ENCODE measurements around the gene CRTC1.

The CRTC1 gene

GRCh38 chr19:18788529-18789421 is 105.3 kb downstream of the CRTC1 start:
- DNase-seq, result no peak

DNA sequence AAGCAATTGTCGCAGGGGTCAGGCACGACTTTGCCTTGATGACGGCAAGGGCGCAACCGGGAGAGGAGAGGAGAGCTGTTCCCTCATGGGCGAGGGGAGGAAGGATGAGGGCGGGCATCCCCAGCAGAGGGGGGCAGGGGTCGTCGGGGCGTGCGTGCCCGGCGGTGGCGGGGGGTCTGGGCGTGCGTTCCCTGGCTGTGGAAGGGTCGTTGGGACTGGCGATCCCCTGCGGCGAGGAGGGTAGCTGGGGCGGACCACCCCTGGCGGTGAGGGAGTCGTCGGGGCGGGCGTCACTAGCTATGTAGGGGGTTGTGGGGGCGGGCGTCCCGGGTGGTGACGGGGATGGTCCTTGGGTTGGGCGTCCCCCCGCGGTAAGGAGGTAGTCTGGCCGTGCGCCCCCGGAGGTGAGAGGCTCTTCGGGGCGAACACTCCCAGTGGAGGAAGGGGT is 106.0 kb downstream of the CRTC1 start:
- no peak for DNase-seq

DNA sequence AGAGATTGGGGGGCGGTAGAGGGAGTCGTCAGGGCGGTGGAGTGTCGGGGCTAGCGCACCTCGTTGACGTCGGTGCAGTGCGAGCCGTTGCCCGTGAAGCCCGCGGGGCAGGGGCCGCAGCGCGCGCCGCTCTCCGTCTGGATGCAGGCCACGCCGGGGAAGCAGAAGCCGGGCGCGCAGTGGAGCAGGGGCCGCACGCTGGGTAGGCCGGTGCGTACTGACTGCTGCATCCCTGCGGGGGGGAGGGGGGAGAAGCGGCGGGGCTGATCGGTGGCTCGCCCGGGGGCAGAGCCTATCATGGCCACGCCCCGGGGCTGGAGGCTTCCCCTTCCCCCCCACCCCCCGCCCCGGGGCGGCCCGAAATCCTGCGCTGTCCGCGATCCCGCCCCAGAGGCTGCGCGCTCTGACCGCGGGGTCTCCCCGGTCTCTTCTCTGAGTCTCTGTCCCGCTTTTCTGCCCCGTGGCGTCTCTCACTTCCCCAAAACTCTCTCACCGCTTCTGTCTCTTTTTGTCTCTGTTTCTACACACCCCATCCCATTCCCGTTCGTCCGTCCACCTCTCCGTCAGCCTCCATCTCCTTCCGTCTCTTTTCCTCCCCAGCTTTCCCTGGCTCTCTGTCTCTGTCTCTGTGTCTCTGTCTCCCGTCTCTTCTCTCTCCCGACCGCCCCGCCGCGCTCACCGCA is 106.5 kb downstream of the CRTC1 start:
- no peak for DNase-seq

DNA sequence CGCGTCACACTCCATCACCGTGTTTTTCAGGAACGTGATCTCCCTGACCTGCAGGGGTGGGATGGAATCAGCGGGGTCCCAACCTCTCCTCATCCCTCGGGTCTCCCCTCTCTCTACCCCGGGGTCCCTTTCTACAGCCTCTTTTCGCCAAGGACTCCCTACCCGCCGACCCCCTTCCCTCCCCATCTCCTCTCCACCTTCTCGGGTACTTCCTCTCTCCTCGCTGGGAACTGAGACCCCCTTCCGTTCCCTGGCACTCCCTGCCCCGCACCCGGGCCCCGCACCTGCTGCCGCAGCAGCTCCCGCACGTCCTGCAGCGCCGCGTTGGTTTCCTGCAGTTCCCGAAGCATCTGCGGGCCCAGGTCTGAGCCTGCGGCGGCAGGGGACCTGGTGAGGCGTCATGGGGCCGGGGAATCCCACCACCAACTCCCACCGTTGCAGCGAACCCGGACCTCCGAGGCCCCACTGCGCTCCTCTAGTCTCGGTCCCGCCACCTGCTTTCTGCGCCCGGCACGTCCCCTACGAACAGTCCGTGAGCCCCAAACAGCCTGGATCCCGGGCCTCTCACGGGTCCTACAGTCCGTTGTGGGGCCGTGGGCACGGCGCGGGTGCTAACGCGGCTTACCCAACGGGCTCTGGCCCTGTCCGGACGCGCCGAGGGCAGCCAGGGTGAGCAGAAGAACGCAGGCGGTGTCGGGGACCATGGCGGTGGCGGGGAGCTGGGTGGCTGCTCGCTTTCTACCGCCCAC is 107.3 kb downstream of the CRTC1 start, which contains the start of gene COMP:
TSS of gene COMP (minus strand) at position 740 of the 749 bp plus-strand sequence. CDS start at position 704, 36 bp downstream.
- DNase-seq, result no peak

DNA sequence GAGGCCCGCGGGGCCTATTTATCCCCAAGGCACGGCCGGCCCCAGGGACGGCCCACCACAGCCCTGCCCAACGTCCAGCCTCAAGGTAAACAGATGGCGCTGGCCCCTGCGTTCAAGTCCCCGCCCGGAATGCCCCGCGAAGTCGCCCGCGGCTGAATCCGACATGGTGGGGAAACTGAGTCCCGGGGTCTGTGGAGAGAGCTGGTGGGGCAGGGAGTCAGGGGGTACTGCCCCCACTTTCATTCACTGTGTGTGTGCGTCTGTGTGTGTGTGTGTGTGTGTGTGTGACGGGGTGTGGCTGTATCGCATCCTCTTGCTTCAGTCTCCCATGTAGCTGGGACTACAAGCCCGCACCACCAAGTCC is 107.8 kb downstream of the CRTC1 start:
- no peak for DNase-seq

- no peak for DNase-seq
Observed at GRCh38 chr19:18792661-18793060, 109.2 kb downstream of the CRTC1 start.

DNA sequence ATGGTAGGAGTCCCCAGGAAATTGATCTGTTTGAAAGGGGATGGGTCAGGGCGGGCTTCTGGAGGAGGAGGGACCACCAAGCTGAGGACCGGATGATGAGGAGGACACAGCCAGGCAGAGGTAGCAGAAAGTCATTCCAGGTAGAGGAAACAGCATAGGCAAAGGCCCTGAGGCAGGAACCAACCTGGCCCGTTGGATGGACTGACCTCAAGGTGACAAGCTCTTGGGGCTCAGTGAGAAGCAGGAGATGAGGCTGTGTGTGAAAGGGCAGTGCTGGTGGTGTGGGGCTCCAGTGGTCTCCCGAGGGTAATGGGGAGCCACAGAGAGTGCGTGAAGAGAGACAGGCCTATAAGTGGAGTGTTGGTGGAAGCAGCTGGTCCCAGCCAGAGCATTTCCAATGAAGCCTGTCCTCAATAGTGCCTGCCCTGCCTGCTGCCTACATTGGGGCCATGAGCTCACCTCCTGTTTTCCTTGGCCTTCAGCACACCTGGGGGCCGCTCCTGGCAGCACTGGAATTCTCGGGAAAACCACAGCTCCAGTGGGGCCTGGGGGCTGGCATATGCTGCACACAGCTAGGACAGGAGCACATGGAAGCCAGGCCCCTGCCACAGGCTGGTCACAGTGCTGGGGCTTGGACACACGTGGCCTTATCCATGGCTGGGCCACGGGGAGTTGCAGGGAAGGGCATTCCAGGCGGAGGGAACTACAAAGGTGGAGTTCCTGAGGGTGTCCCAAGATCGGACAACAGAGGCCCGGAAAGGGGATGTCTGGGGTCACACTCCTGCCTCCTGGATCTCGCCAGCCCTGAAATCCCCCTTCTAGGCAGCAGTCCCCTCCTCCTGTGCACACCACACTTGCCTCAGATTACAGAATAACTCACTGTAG is 109.9 kb downstream of the CRTC1 start:
- no peak for DNase-seq

DNA sequence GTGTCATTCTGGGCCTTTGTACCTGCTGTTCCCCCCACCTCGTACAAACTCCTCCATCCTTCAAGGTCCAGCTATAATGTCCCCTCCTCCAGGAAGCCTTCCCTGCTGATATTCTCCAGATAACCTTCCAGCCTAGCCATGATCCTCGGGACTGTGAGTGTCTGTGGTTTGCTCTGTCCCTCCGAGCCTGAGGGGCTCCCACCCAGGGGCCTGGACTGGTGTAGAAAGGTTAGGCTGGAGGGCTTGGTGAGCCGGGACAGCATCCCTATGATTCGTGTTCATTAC is 110.5 kb downstream of the CRTC1 start:
- DNase-seq, result no peak

DNA sequence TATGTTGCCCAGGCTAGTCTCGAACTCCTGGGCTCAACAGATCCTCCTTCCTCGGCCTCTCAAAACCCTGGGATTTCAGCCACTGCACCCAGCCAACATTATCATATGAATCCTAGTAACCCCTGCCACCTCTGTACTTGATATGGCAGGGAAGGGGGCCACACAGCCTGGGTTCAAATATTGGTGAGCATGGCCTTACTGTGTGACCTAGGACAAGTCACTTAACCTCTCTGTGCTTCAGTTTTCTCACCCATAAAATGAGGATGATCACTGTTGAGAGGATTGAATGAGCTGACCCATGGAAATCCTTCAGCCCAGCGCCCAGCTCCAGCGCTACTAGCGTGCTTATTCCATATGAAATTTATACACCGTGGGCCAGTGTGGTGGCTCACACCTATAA is 111.2 kb downstream of the CRTC1 start:
- DNase-seq, result no peak

DNA sequence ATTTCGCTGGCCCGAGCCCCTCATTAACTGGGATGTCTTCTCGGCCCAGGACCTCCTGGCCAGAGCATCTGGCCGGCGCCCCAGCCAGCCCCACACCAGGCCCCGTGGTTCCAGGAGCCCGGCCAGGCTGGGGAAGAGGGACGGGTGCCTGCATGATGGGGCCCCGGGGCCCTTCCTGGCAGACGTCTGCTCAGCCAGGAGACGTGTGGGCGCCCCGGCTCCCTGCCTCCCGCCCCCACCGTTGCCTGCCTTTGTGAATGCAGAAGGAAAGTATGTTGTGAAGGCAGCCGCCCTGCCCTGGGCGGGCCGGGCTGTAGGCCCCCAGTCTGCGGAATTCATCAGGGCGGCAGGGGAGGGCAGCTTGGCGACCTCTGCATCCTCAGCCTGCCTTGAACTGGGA is 112.1 kb downstream of the CRTC1 start:
- no peak for DNase-seq

DNA sequence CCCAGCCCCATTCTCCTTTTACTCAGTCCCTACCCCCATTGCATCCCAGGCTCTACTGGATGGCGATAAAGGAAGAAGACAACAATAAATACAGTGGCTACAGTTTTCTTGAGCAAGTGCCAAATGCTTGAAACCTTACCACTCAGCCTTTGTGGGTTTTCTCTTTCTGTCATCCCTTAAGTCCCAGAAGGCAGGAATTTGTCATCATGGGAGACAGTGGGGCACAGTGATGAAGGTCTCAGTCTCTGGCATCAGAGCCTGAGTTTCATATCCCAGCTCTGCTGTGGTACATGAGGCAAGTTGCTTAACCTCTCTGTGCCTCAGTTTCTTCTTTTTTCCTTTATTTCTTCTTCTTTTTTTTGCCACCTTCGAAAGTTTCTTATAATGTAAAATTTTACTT is 112.8 kb downstream of the CRTC1 start:
- no peak for DNase-seq

GRCh38 chr19:18798384-18799352 is 115.2 kb downstream of the CRTC1 start:
- no peak for DNase-seq

GRCh38 chr19:18799389-18799970 is 116.0 kb downstream of the CRTC1 start:
- no peak for DNase-seq

- DNase-seq, result no peak
Observed at GRCh38 chr19:18800079-18800478, 116.6 kb downstream of the CRTC1 start.

DNA sequence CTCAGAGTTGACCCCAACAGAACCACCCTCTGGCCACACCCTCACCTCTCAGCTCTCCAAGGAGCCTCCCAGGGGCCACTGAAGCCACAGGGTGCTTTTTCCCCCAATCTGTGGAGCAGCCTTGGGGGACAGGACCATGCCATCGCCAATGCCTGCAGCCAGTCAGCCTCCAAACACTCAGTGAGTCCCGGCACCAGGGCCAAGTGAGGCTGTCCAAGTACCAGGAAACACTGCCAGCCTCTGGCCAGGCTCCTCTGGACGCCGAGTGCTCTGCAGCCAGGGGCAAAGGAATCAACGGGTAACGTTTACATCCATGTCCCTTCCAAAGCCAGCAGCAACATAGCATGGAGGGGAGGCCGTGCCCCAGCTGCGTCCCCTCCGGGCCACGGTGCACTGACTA is 117.2 kb downstream of the CRTC1 start:
- DNase-seq, result no peak

DNA sequence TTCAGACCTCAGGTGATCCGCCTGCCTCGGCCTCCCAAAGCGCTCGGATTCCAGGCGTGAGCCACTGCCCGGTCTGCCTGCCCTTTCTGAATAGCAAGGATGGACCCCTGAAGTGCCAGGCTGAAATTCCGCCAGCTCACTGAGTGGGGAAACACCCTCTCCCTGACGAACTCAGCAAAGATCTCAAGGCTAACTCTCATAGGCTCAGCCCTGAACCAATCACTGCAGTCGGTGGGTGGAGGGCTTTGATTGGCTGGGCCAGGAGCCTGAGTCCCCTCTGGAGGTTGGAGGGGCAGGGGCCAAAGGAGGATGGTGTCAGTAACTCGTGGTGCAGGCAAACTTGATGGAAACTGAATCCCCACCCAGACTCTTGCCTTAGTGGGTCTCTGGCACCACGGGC is 118.9 kb downstream of the CRTC1 start:
- DNase-seq, result no peak

- DNase-seq, result no peak
Observed at GRCh38 chr19:18803550-18804138, 120.2 kb downstream of the CRTC1 start.

GRCh38 chr19:18804139-18804601 is 120.7 kb downstream of the CRTC1 start:
- no peak for DNase-seq

DNA sequence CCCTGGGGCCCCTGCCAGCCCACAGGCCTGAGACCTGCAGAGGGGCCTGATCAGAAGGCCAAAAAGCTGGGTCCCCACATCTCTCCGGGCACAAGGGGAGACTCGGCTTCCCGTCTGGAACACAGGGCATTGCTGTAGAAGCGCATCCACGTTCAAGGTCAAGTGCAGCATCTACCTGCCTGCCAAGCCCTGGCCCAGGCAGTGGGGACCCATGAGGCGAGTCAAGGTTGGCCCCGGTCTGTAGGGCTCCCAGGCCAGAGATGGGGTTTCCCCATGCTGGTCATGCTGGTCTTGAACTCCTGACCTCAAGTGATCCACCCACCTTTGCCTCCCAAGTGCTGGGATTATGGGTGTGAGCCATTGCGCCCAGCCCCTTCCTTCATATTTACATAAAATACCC is 121.2 kb downstream of the CRTC1 start:
- no peak for DNase-seq

- no peak for DNase-seq
Observed at GRCh38 chr19:18807861-18808331, 124.4 kb downstream of the CRTC1 start.

All from activated CD4-positive, CD25-positive, alpha-beta regulatory T cell (primary cell).